Esophagus muscularis mucosa (tissue), 3 donors: ENCODE measurements around the gene NUP62.

Experiments
- CTCF ChIP-seq, 3 experiments: fragments of 200-600 bp in 2 of 3; fragments of 450-650 bp in 1 of 3; sonication (generic) in 2 of 3; IDR thresholded peaks; one replicate each; pipeline ENCODE4 v1.5.1; 2017 to 2019; ENCODE audit warnings: antibody characterized with exemption in 3 of 3, mild to moderate bottlenecking in 2 of 3, moderate library complexity in 1 of 3
- POLR2A ChIP-seq: fragments of 450-650 bp; IDR thresholded peaks from one replicate; pipeline ENCODE4 v1.6.1; 2017; ENCODE audit warnings: antibody characterized with exemption, moderate library complexity, mild to moderate bottlenecking, low read depth
- POLR2AphosphoS5 ChIP-seq, 2 donors: sonication (generic); formaldehyde crosslinking; IDR thresholded peaks; one replicate each; pipeline ENCODE4 v1.6.1; 2017; ENCODE audit warnings: antibody characterized with exemption in 2 of 2

GRCh38 chr19:49950956-49951526, 21.7 kb upstream of the NUP62 start:
- TF ChIP-seq POLR2AphosphoS5 (IDR thresholded peaks at IDR 0.05): no peak
- no peak for TF ChIP-seq CTCF (IDR thresholded peaks at IDR 0.05)
- TF ChIP-seq POLR2A: no peak
